Activated T-cell treated with anti-CD3 and anti-CD28 coated beads, Interleukin-2, amount 50 U/mL, for 72 hours (primary cell): Measurements from ENCODE around the gene BDH1. TPM values are rescaled to one million over a fixed set of nuclear protein-coding genes. Genes with fewer than 3 reads are reported as not detected.
"Not testable (repeated sequence)": the region's sequence is repeated elsewhere in the genome, so short reads cannot be mapped to it uniquely, and the experiment has no call there.

Experiments
- ATAC-seq, 2 donors: fragments of 150-1000 bp; cut with Tn5 transposase; replicated peaks in 1 of 2; 2 replicates each; pipeline ENCODE4 v1.10.0; 2021; ENCODE audit warnings: moderate library complexity in 2 of 2, mild to moderate bottlenecking in 1 of 2
- DNase-seq, 2 donors: peaks; one replicate each; pipeline ENCODE4 v3.0.0; 2021 to 2022; ENCODE audit warnings: mixed read lengths in 1 of 2
- H3K27ac Mint-ChIP-seq: one replicate; pipeline ENCODE4 v1.8.0; 2022; ENCODE audit warnings: mild to moderate bottlenecking, moderate library complexity, mixed read lengths
- H3K27me3 Mint-ChIP-seq: one replicate; pipeline ENCODE4 v1.8.0; 2022; ENCODE audit warnings: low read depth, mixed read lengths
- H3K36me3 Mint-ChIP-seq, 2 donors: one replicate each; pipeline ENCODE4 v1.8.0; 2022; ENCODE audit warnings: mixed read lengths in 2 of 2, mild to moderate bottlenecking in 1 of 2; ENCODE audit not compliant: insufficient read depth in 2 of 2
- H3K4me1 Mint-ChIP-seq: one replicate; pipeline ENCODE4 v1.8.0; 2022; ENCODE audit warnings: low read depth, mixed read lengths
- H3K4me3 Mint-ChIP-seq, 2 donors: one replicate each; pipeline ENCODE4 v1.8.0; 2022; ENCODE audit warnings: mild to moderate bottlenecking in 2 of 2, mixed read lengths in 2 of 2, moderate library complexity in 2 of 2
- H3K9me3 Mint-ChIP-seq, 2 donors: one replicate each; pipeline ENCODE4 v1.8.0; 2022; ENCODE audit warnings: mixed read lengths in 2 of 2
- total RNA-seq, 2 donors: library from RNA; stranded (reverse); gene quantifications; one replicate each; pipeline ENCODE4 v1.2.3, GENCODE V29; 2022

Gene BDH1
- total RNA-seq, 2 donors from 2014 or later = 76.9 to 92.5 TPM

DNA sequence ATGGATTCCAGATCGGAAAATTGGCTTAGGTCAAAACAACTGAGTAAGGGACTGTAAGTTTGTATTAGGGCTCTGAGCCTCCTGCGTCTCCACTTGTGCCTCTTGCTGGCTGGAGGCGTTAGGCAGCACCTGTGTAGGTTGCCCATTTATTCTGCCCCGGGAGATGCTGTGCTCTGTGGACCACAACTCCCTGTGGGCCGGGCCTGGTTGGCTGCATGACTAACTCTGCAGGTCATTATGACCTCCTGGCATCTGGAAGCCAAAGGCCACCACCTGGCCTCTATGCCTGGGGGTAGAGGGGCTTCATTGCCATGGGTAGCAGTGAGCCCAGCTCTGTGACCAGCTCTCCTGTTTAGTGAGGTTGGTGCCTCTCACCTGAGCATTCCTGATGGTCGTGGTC, 36.0 kb upstream of the BDH1 start:
- Mint-ChIP-seq H3K27me3 (no peaks in the 10 kb centered on the region), H3K4me3 (no peak overlapping the region), H3K9me3 (no peaks in the 10 kb centered on the region), H3K36me3 (no peaks in the 10 kb centered on the region), H3K27ac (no peak overlapping the region), H3K4me1 (peaks cover 22% of the 10 kb centered on the region)
- DNase-seq = no peak
- no peak for ATAC-seq

DNA sequence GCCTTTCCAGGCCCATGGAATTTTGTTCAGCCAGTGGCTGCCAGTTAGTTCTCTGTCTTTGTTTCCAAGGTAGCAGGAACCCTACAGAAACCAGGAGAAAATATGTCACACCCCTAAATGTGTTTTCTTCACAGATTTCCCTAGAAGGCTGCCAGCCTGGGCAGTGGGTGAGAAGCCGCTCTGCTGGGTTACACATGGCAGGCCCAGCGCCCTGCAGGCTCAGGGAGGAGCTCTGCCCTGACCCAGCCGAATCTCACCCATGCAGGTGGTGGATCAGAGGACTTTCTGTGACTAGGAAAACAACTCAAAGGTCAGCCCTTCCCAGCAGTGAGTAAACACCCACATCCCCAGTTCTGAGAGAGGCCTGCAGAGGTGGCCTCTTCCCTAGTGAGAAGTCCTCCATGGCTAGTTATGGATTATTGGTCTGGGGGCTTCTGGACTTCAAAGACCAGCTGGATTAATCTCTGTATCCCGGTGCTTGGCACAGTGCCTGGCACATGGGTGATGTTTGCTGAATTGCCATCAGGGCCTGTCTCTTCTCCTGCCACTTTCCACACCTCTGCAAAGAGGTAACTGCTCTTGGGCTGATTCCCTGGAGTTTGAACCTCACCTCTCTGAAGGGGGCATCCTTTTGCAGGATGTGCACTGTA, 34.7 kb upstream of the BDH1 start:
- ATAC-seq (no peak), DNase-seq (no peak)
- no peaks in the 10 kb centered on the region for H3K36me3 Mint-ChIP-seq
- H3K27ac Mint-ChIP-seq = no peak overlapping the region
- H3K4me1 Mint-ChIP-seq = peaks cover 22% of the 10 kb centered on the region
- no peaks in the 10 kb centered on the region for H3K9me3 Mint-ChIP-seq
- no peak overlapping the region for H3K4me3 Mint-ChIP-seq
- H3K27me3 Mint-ChIP-seq = no peaks in the 10 kb centered on the region

DNA sequence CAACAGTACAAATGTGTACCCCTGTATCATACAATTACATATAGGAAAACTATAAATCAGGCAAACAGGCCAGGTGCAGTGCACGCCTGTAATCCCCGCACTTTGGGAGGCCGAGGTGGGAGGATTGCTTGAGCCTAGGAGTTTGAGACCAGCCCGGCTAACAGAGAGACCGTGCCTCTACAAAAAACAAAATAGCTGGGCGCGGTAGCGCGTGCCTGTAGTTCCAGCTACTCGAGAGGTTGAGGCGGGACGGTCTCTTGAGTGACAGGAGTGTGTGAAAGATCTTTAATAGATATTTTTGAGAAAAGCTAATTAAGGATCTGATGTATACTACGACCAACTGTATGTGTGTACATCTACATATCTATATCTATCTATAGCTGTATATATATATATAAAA, 33.8 kb upstream of the BDH1 start:
- H3K4me3 Mint-ChIP-seq = no peak overlapping the region
- DNase-seq (no peak), ATAC-seq (no peak)
- no peaks in the 10 kb centered on the region for H3K27me3 Mint-ChIP-seq
- H3K36me3 Mint-ChIP-seq = no peaks in the 10 kb centered on the region
- no peaks in the 10 kb centered on the region for H3K9me3 Mint-ChIP-seq
- peaks cover 22% of the 10 kb centered on the region for H3K4me1 Mint-ChIP-seq
- no peak overlapping the region for H3K27ac Mint-ChIP-seq

DNA sequence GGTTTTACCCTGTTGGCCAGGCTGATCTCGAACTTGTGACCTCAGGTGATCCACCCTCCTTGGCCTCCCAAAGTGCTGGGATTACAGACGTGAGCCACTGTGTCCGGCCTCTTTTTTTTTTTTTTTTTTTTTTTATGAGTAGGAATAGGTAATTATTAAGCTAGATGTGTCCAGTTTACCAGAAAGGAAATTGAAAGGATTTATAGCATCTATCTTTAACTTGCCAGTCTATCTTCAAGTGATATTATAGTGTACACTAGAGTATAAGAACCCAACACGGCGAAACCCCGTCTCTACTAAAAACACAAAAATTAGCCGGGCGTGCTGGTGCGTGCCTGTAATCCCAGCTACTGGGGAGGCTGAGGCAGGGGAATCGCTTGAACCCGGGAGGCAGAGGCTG, 31.0 kb upstream of the BDH1 start:
- DNase-seq, H3K27me3 Mint-ChIP-seq, H3K4me1 Mint-ChIP-seq, ATAC-seq, H3K4me3 Mint-ChIP-seq, H3K36me3 Mint-ChIP-seq, H3K27ac Mint-ChIP-seq, H3K9me3 Mint-ChIP-seq: not testable (repeated sequence)

DNA sequence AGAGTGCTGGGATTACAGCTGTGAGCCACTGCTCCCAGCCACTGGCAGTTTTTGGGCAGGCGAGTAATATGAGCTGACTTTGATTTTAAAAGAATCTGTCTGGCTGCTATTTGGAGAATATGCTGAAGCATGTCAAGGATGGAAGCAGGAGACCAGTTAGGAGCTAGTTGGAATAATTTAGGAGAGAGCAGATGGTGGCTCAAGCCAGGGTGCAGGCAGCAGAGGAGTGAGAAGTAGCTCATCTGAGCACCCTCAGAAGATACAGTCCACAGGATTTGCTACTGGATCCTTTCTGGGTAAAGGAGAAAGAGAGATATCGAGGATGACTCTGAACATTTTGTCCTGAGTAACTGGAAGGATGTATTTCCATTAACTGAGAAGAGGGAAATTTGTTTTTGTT, 30.4 kb upstream of the BDH1 start:
- H3K4me1 Mint-ChIP-seq = no peaks in the 10 kb centered on the region
- H3K27ac Mint-ChIP-seq = no peak overlapping the region
- H3K36me3 Mint-ChIP-seq = no peaks in the 10 kb centered on the region
- H3K9me3 Mint-ChIP-seq = no peaks in the 10 kb centered on the region
- no peak overlapping the region for H3K4me3 Mint-ChIP-seq
- ATAC-seq (no peak), DNase-seq (no peak)
- H3K27me3 Mint-ChIP-seq = no peaks in the 10 kb centered on the region

DNA sequence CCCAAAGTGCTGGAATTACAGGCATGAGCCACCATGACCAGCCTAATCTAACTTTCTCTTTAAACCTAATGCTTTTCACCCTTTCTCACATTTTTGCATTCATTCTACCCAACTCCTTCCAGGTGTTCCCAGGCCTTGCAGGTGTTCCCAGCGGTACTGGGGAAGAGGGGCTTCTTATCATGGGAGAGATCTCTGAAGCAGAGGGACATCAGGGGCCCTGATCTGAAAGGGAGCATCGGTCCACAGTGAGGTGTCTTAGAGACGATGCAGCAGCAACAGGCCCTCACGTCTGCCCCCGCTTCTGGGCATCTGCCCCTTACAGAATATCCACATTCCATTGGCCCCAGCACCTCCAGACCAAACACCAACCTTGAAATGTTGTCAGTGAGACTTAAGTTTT, 29.0 kb upstream of the BDH1 start:
- Mint-ChIP-seq H3K4me1 (no peaks in the 10 kb centered on the region), H3K36me3 (no peaks in the 10 kb centered on the region), H3K9me3 (no peaks in the 10 kb centered on the region), H3K27ac (no peak overlapping the region), H3K4me3 (no peak overlapping the region), H3K27me3 (no peaks in the 10 kb centered on the region)
- ATAC-seq = no peak
- no peak for DNase-seq

DNA sequence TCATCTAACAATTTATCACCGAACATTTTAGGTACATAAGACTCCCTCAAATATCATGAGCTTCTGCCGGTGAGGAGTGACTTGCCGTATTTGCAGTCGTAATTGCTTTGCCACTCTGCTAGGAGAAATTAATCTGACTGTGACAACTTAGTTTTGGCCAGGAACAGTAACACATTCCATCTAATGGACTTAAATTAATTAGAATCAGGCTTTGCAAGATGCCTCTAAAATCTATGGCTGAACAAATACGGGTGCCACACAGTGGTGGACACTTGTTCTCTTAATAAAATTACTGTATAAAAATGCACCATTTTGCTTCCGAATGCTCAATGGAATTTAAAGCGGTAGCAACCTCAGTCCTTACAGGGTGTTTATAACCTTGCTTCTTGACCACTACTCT, 27.6 kb upstream of the BDH1 start:
- DNase-seq (no peak), ATAC-seq (no peak)
- H3K36me3 Mint-ChIP-seq = no peaks in the 10 kb centered on the region
- no peaks in the 10 kb centered on the region for H3K4me1 Mint-ChIP-seq
- H3K4me3 Mint-ChIP-seq = no peak overlapping the region
- no peaks in the 10 kb centered on the region for H3K27me3 Mint-ChIP-seq
- no peaks in the 10 kb centered on the region for H3K9me3 Mint-ChIP-seq
- H3K27ac Mint-ChIP-seq = no peak overlapping the region

DNA sequence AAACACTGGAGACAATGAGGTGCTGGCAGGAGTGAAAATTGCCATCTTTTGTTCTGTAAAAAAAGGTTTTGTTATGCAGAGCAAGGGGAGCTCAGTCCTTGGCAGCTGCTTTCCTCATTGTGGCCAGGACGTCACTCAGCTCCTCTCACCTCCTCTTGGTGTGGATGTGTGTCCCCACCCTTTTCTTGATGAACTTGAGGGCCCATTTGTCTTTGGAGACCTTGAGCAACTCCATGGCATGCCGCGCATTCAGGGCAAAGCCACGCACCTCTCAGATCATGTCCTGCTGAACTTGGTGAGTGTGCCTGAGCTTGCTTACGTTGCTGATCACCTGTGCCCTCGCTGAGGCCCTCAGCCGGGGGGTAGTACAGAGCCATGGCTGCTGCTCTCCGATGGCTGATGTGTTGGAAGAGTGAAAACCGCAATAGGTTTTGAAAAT, 24.5 kb upstream of the BDH1 start:
- DNase-seq (no peak), ATAC-seq (no peak)
- Mint-ChIP-seq H3K36me3 (no peaks in the 10 kb centered on the region), H3K4me3 (no peak overlapping the region), H3K27me3 (no peaks in the 10 kb centered on the region), H3K4me1 (no peaks in the 10 kb centered on the region), H3K27ac (no peak overlapping the region), H3K9me3 (no peaks in the 10 kb centered on the region)

DNA sequence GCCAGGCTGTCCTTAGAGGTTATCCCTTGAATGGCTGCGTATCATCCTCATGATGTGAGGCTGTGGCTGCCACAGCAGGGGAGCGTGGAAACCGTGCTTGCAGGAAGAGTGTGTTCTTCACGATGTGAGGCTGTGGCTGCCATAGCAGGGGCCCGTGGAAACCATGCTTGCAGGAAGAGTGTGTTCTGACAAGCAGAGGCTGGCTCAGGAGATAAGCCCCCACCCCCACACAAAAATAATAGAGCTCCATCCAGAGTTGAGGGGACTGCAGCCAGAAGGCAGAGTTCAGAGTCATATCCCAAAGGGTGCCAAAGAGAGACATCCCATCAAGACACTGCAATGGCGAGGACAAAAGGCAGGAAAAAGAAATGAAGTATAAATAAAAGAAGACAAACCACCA, 22.6 kb upstream of the BDH1 start:
- no peak for DNase-seq
- Mint-ChIP-seq H3K27me3 (no peaks in the 10 kb centered on the region), H3K4me3 (no peak overlapping the region), H3K4me1 (no peaks in the 10 kb centered on the region), H3K27ac (no peak overlapping the region), H3K9me3 (no peaks in the 10 kb centered on the region), H3K36me3 (no peaks in the 10 kb centered on the region)
- no peak for ATAC-seq

DNA sequence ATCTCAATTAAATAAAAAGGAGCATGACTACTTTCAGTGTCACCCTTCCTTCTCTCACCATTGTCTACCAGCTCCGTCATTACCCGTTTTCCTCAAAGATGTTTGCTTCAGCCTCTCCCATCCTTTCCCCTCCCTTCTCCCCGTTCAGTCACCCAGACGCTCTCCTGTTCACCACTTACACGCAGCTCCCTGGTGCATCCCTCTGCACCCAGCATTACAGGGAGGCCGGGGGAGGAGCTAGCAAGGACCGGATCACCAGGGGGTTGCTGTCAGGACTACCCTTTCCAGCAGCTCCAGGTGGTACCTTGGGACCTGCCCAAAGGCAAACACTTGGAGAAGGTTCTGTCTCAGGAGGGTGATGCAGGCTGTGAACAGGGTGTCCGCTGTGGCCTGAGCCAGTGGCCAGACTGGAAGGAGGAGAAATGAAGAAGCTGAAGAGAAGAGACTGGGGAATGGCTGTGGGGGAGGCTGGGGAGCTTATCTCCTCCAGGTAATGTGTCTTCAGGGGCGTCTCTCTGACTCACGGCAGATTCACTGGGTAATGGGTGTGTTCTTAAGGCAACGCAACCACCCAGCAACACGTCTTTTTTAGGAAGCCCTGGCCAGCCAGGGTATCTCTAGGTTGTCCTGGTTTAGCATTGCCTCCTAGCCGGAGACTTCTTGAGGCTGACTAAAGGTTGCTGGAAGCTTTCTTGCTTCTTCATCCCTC, 21.8 kb upstream of the BDH1 start:
- no peak overlapping the region for H3K27ac Mint-ChIP-seq
- H3K4me3 Mint-ChIP-seq = no peak overlapping the region
- no peak for ATAC-seq

DNA sequence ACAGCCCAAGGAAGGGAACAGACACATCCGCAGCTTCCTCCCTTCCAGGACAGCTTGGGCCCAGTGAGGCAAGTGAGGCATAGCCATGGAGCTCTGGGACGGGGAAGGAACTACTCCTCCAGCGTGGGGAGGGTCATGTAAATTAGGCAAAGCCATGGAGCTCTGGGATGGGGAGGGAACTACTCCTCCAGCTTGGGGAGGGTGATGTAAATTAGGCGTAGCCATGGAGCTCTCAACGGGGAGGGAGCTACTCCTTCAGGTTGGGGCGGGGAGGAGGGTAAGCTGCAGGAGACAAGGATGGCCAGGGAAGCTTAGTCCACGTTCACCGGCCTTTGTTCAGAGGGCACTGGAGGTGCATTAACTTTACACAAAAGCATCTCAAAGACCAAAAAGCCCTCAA, 21.1 kb upstream of the BDH1 start:
- H3K4me1 Mint-ChIP-seq = no peaks in the 10 kb centered on the region
- no peak overlapping the region for H3K27ac Mint-ChIP-seq
- H3K27me3 Mint-ChIP-seq = no peaks in the 10 kb centered on the region
- no peak for ATAC-seq
- H3K4me3 Mint-ChIP-seq = no peak overlapping the region
- H3K36me3 Mint-ChIP-seq = no peaks in the 10 kb centered on the region
- no peaks in the 10 kb centered on the region for H3K9me3 Mint-ChIP-seq
- no peak for DNase-seq

More for the DNA sequence above, 21.8 kb upstream of the BDH1 start:
- H3K9me3 Mint-ChIP-seq = no peaks in the 10 kb centered on the region
- no peaks in the 10 kb centered on the region for H3K4me1 Mint-ChIP-seq
- H3K36me3 Mint-ChIP-seq = no peaks in the 10 kb centered on the region
- no peaks in the 10 kb centered on the region for H3K27me3 Mint-ChIP-seq
- no peak for DNase-seq

DNA sequence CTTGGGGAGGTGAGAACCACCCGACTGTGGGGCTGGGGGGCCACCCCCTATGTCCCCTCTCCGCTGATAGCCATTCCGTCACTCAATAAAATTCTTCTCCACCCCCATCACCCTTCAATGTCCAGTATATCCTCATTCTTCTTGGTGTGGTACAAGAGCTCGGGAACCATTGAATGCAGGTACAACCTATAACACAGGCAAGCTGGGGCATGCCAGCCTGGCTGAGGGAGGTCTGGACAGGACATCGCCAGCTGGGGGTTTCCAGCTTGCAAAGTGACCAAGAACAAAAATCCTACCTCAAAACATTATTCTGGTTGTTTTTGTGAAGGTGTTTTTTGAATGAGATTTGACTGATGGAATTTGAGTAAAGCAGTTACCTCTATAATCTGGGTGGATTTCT, 19.6 kb upstream of the BDH1 start:
- Mint-ChIP-seq H3K27ac (no peak overlapping the region), H3K27me3 (no peaks in the 10 kb centered on the region), H3K4me3 (no peak overlapping the region), H3K4me1 (no peaks in the 10 kb centered on the region), H3K9me3 (peaks cover 2 to 6% of the 10 kb centered on the region in 2 donors), H3K36me3 (peaks cover 3 to 8% of the 10 kb centered on the region in 2 donors)
- no peak for ATAC-seq
- no peak for DNase-seq

DNA sequence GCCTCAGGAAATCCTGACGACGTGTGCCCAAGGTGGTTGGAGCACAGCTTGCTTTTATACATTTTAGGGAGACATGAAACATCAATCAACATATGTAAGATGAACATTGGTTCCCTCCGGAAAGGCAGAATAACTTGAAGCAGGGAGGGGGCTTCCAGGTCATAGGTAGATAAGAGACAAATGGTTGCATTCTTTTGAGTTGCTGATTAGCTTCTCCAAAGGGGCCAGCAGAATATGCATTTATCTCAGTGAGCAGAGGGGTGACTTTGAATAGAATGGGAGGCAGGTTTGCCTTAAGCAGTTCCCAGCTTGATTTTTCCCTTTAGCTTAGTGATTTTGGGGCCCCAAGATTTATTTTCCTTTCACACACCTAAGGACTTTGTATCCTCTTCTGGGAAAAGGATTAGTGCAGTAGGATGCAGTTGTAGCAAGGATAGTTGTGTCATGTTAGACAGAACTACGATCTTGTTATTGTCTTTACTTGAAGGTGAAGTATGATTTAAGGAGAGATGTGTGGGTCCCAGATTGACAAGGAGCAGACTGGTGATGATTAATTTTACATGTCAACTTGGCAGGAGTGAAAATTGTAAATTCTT, 18.7 kb upstream of the BDH1 start:
- not testable (repeated sequence) for H3K4me3 Mint-ChIP-seq, DNase-seq, ATAC-seq, H3K27me3 Mint-ChIP-seq, H3K4me1 Mint-ChIP-seq, H3K27ac Mint-ChIP-seq
- H3K9me3 Mint-ChIP-seq = peaks cover 6 to 11% of the 10 kb centered on the region in 2 donors
- peaks cover 8 to 16% of the 10 kb centered on the region in 2 donors for H3K36me3 Mint-ChIP-seq
